Astrocyte of the spinal cord (primary cell): ENCODE measurements around the gene C2orf68.
"Not testable (repeated sequence)": the region's sequence is repeated elsewhere in the genome, so short reads cannot be mapped to it uniquely, and the experiment has no call there.

Experiments
- DNase-seq: peaks from one replicate; pipeline ENCODE4 v3.0.0; 2011; ENCODE audit warnings: low read depth, low spot score
- H3K4me3 ChIP-seq: 2 replicates; pipeline ENCODE4 v1.5.1; 2011; ENCODE audit warnings: low read depth, mild to moderate bottlenecking, low read length, moderate library complexity
- in situ Hi-C: cut with HindIII; loops from 2 replicates; pipeline ENCODE4 v1.10.0; 2017; ENCODE audit warnings: low sequenced_read_pairs
- TF ChIP-seq, protein P1 (sequence below): IDR thresholded peaks from 2 replicates; pipeline ENCODE4 v1.5.1; 2012; ENCODE audit warnings: low read depth, mild to moderate bottlenecking, low read length, inconsistent platforms

C2orf68 gene

DNA sequence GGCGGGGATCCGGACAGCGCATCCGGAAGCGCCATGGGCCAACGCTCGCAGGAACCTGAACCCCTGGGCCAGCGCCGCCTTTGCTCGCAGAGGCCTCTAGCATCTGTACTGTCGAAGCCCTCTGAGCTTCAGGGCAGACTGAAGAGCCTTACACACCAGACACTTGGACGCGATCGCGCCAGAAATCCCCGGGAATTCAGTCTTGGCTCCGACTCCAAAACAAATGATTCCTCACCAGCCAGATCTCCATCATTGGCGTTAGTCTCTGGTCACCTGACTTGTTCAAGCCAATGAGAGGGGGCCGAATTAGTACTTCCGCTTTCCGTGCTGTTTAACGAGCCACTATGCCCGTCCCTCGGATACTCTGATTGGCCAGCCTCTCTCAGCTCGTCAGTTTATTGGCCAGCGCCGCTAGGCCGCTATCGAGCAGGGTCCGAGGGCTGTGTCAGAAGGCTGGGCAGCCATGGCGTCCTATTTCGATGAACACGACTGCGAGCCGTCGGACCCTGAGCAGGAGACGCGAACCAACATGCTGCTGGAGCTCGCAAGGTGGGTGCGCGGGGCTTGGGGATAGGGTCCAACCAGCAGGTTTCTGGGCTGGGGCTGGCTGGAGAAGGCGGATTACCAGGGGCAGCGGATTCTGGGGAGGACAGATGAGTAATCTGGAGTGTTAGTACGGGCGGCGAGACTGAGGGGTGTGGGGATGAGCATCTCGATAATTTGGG, 16.4 kb downstream of the C2orf68 start, which contains the start of gene RNF181:
Gene RNF181, plus strand, starts transcription at position 445 of the 725 bp plus-strand sequence. Its CDS starts 19 bp downstream, at position 464.
- in situ Hi-C loops: no loop called here
- peak; percentile 98 for DNase-seq
- H3K4me3 ChIP-seq: peak within 1 kb of the TSS; percentile 98
- TF ChIP-seq, protein P1, sequence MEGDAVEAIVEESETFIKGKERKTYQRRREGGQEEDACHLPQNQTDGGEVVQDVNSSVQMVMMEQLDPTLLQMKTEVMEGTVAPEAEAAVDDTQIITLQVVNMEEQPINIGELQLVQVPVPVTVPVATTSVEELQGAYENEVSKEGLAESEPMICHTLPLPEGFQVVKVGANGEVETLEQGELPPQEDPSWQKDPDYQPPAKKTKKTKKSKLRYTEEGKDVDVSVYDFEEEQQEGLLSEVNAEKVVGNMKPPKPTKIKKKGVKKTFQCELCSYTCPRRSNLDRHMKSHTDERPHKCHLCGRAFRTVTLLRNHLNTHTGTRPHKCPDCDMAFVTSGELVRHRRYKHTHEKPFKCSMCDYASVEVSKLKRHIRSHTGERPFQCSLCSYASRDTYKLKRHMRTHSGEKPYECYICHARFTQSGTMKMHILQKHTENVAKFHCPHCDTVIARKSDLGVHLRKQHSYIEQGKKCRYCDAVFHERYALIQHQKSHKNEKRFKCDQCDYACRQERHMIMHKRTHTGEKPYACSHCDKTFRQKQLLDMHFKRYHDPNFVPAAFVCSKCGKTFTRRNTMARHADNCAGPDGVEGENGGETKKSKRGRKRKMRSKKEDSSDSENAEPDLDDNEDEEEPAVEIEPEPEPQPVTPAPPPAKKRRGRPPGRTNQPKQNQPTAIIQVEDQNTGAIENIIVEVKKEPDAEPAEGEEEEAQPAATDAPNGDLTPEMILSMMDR: no peak

DNA sequence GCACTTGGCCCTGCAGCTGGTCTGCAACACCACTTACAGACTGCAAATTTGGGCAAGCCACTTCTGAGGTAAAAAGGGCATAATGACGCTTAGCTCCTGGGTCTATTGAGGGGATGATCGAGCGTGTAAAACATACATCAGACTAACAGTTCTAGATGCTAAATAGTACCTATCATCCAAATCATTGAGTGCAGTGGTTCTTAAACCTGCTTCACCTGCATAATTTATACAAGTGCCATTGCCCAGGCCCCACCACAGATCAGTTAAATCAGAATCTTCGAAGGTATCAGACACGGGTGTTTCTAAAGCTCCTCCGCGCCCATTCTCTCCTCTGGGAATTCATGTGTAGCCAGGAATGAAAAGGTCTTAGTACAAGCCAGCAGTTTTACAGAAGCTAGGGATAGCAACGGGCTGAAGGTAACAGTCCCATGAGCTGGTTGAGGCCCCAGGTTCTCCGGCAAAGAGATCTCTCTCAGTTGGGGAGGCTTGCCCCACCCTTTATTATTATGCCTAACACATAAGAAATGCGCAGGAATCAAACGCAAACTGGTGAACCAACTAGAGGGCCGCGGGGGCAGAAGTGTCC, 17.1 kb downstream of the C2orf68 start:
- in situ Hi-C loops: no loop called here
- peak overlapping the region; percentile 98 for H3K4me3 ChIP-seq
- TF ChIP-seq, protein P1: no peak
- no peak for DNase-seq

DNA sequence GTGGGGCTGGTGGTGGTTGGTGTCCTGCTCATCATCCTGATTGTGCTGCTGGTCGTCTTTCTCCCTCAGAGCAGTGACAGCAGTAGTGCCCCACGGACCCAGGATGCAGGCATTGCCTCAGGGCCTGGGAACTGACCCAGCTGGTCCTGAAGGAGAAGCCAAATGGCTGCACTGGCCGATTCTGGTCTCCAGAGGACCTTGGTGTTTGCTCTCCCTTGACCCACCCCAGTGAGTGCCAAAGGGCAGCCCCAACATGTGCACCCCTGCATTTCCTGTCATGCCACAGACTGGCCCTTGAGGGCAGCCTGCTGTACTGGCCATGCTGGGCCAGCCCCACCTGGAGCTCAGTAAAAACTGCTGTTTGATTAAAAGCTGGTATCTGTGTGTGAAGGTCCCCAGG, 18.8 kb downstream of the C2orf68 start:
- in situ Hi-C loops: no loop called here
- TF ChIP-seq, protein P1: no peak
- H3K4me3 ChIP-seq: no peak overlapping the region
- DNase-seq: no peak

DNA sequence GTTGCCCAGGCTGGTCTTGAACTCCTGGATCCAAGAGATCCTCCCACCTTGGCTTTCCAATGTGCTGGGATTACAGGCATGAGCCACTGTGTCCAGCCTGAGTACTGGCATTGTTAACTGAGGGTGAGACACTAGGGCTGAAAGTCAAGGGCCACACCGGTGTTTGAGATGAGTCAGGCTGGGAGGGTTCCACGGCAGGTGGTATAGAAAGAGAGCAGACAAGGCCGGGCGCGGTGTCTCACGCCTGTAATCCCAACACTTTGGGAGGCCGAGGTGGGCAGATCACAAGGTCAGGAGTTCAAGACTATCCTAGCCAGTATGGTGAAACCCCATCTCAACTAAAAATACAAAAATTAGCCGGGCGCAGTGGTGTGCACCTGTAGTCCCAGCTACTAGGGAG, 19.6 kb downstream of the C2orf68 start:
- DNase-seq, H3K4me3 ChIP-seq, in situ Hi-C loops: not testable (repeated sequence)

DNA sequence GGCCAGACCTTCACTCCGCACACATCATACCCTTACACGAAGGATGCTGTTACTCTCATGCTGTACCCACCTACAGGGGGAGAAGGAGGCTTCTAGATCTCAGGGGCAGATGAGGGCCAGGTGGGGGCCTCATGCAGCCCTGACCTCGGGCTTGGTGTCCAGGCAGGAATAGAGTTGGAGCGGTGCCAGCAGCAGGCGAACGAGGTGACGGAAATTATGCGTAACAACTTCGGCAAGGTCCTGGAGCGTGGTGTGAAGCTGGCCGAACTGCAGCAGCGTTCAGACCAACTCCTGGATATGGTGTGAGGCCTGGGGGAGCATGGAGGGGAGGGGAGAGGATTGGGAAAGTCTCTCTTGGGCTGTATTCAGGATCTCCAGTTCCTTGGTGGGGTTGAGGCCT, 20.3 kb downstream of the C2orf68 start:
- in situ Hi-C loops: no loop called here
- TF ChIP-seq, protein P1: no peak
- H3K4me3 ChIP-seq: no peak overlapping the region
- DNase-seq: no peak

DNA sequence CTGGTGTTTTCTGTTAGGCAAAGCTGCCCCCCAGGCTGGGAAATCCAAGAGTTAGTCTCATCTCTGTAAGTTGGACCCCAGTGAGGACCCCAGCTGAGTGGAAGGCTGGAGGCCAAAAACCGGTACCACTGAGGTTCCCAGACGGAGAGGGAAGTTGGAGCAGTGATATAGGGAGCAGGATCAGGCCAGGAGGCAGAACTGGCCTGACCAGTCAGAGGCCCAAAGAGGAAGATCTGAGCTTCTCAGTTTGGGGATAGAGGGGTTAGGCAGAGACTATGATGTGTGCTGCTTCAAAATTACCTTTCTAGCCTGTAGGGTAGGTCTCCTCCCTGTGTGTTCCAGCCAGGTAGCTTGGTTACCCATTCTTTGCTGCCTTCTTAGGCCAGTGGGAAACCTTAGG, 20.9 kb downstream of the C2orf68 start:
- in situ Hi-C loops: no loop called here
- DNase-seq: no peak
- TF ChIP-seq, protein P1: no peak
- H3K4me3 ChIP-seq: no peak overlapping the region
